GM21360 (cell line): Measurements from ENCODE around the gene BSDC1.

ENCODE experiments used
- ATAC-seq: cut with Tn5 transposase; IDR thresholded peaks from one replicate; pipeline ENCODE4 v1.9.1; 2021; ENCODE audit warnings: mild to moderate bottlenecking, moderate library complexity; ENCODE audit not compliant: unreplicated experiment

BSDC1 gene

GRCh38 chr1:32337855-32338636 lies 56.2 kb downstream of the BSDC1 start:
- ATAC-seq: no peak

DNA sequence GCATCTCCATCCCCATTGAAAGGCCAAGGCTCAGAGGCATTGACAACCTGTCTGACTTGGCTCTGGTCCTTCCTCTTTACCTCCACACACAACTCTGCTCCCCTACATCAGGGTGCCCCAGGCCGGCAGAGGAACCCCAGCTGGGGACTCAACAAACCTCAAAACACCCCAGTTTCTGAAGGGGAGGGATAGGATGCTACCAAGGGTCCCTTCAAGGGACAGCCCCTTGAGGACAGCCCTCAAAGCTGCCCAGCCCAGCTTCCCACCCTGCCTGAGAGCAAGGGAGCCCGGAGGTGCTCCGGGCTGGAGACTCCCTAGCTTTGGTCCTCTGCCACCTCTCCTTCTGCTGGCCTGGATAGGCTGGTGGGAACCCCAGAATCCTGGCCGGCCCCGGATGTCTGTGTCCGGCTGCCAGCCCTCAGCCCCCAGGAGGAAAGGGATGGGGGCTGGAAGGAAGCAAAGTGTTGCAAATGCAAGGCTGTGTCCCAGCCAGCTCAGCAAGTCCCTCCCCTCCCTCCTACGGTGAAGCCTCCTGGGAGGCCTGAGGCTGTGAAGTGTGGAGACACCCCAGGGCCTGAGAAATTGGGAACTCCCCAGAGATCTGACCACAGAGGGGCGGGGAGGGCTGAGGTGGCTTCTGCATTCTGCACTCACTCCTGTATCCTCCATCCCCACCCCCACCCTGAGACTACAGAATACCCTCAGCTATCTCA lies 57.1 kb downstream of the BSDC1 start:
- no peak for ATAC-seq

- no peak for ATAC-seq
Observed at GRCh38 chr1:32336591-32336932, 57.7 kb downstream of the BSDC1 start.

GRCh38 chr1:32335790-32336590 lies 58.3 kb downstream of the BSDC1 start, which contains the start of gene MARCKSL1:
TSS of gene MARCKSL1 (minus strand) at chr1:32336233. CDS start at chr1:32336033, 200 bp downstream.
- ATAC-seq: peak; percentile 37

- ATAC-seq: peak; percentile 2
Observed at GRCh38 chr1:32335535-32335789, 58.8 kb downstream of the BSDC1 start.

GRCh38 chr1:32334864-32335534 lies 59.2 kb downstream of the BSDC1 start:
- peak; percentile 22 for ATAC-seq

DNA sequence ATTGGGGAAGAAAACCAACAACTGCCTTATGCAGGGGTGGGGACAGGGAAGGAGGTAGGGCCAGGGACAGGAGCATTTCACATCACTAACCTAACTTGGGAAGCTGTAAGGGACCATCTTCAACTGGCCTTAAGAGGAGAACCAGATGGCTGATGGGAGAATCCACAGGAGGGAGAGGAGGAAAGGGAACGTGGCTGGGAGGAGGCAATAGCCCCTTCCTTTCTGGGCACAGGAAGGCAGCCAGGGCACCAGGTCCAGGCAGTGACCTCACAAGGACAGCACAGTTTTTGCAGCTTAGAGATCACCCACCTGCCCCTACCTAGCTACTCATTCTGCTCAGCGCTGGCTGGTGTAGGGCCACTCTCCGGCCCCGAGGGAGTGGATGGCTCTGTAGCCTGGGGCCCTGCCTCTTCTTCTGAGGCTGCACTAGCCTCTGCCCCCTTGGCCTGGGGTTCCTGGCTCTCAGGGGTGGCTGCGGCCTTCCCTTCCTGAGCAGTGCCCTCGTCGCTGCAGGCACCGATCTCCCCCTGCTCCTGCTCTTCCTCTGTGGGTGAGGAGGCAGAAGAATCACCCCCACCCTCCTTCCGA lies 59.9 kb downstream of the BSDC1 start:
- ATAC-seq: no peak

DNA sequence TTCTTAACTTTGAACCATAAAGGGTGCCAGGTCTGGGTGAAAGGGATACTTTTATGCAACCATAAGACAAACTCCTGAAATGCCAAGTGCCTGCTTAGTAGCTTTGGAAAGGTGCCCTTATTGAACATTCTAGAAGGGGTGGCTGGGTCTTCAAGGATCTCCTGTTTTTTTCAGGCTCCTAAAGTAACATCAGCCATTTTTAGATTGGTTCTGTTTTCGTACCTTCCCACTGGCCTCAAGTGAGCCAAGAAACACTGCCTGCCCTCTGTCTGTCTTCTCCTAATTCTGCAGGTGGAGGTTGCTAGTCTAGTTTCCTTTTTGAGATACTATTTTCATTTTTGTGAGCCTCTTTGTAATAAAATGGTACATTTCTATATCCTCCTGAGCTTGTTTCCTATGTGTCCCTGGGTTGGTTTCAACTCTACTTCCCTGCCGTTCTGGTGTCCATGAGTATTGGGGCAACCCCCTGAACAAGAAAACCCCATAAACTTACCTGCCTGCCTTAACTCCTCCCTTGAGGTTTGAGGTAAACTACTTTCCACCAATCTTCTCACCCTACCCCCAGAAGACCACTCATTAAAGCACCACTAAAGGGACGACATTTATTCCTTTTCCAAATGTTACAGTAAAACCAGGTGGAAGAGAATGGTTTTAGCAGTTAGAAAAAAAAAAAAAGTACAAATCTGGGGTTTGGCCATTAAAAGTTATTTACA lies 60.8 kb downstream of the BSDC1 start:
- ATAC-seq: no peak

DNA sequence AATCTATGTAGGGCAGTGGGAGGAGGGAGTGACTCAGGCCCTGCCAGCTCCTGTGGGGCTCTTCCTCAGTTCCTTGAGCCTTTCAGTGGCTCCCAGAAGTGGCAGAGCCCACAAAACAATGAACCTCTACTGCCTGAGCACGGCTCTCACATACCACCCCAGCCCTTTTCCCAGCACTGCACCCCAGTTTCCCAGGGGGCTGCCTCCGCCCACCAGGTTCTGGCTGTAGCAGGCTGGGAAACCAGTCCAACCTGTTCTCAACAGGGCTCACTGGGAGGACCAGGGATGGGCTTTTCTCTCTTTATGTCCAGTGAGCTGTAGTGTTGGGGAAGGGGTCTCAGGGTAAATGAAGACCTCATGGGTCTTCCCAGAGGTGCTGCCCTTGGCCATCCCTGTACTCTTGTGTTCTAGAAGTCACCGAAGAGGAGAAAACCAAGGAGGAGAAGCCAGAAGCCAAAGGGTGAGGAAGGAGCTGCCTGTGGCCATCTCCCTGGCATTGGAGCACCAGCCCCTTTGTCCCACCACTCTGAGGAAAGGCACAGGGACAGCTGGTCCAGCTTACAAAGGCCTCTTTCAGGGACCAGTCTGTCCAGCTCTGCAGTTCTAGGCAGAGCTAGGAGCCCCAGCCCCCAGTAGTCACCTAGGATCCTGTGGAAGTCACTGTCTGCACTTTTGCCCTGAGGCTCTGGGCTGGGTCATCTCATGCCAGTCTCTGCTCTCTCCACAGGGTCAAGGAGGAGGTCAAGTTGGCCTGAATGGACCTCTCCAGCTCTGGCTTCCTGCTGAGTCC lies 61.8 kb downstream of the BSDC1 start:
- no peak for ATAC-seq

DNA sequence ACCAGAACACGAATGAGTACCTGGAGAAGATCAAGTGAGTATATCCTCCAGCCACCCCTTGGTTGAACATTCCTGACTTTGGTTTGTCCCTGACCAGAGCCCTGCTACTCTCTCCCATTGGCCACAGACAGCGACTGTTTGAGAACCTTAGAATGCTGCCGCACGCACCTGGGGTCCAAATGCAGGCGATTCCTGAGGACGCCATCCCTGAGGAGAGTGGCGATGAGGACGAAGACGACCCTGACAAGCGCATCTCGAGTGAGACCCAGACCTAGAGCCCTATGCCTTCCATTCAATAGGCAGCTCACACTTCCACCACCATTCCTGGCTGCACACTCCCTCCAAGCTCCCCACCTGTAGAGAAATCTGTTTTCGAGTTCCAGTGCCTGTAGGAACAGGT lies 62.7 kb downstream of the BSDC1 start:
- no peak for ATAC-seq

GRCh38 chr1:32330558-32331151 lies 63.6 kb downstream of the BSDC1 start:
- ATAC-seq: no peak

- ATAC-seq: no peak
Observed at GRCh38 chr1:32329931-32330466, 64.2 kb downstream of the BSDC1 start.

DNA sequence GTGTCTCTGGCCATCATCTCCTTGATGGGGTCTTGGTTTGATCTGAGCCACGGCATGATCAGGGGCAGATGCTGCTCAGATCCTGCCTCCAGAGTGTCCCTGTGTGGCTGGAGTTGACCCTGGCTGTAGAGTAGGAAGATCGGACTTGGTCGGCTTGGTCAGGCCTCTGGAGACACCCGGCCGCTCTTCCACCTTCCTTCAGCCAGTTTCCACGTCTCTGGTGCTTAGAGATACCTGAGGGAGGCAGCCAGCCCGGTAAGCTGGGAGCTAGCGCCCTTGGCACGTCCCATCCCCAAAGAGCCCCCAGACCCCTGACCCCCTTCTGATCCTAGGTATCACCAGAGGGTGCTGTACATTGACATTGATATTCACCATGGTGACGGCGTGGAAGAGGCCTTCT lies 67.0 kb downstream of the BSDC1 start:
- ATAC-seq: no peak

DNA sequence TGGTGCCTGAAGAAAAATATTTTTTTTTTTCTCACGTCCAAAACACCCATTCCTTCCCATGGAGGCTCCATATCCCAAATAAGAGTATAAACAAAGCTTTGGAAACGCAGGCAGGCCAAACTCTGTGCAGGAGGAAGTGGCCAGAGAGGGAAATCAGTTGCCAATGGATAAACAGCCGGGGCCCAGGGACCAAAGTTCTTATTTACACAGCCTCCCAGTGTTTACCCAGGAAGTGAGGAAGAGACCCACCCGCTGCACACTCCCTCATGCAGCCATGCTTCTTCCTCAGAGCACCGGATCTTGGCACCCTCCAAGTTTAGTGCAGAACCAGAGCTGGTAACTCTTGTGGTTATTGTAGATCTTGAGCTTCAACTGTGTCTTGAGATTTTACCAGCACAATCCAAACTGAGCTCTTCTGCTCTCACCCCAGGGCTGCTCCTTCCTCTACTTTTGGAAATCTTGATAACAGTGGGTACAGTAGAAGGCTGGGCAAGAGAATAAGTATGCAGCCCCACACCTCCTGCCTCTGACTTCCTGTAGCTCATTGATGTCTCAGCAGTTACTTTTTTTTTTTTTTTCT lies 72.4 kb downstream of the BSDC1 start:
- no peak for ATAC-seq

DNA sequence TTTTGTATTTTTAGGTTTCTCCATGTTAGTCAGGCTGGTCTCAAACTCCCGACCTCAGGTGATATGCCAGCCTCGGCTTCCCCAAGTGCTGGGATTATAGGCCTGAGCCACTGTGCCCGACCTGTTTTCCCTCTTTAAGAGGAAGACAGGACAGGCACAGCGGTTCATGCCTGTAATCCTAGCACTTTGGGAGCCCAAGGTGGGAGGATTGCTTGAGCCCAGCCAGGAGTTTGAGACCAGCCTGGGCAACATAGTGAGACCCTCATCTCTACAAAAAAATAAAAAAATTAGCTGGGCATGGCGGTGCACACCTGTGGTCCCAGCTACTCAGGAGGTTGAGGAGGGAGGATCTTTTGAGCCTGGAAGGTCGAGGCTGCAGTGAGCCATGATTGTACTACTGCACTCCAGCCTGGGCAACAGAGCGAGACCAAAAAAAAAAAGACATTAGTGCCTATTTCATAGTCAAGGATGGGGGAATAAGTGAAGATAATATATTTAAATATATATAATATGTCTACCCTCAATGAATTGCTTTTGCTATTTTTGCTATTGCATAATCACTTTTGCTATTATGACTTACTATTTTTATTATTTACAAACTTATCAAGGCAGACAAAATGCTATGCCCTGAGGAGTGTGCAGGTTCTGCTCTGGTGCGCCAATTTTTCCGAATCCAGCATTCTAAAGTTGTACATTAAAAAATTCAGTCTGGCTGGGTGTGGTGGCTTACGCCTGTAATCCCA lies 75.9 kb downstream of the BSDC1 start:
- ATAC-seq: no peak

- ATAC-seq: peak; percentile 5
Observed at GRCh38 chr1:32316903-32317277, 77.4 kb downstream of the BSDC1 start.
